GM18508 (cell line): ENCODE results near the gene NKRF.
"Not testable (repeated sequence)": the region's sequence is repeated elsewhere in the genome, so short reads cannot be mapped to it uniquely, and the experiment has no call there.

Experiments
- ATAC-seq: cut with Tn5 transposase; IDR thresholded peaks from one replicate; pipeline ENCODE4 v1.9.1; 2021; ENCODE audit warnings: moderate number of reproducible peaks; ENCODE audit not compliant: insufficient read depth, unreplicated experiment

NKRF gene

DNA sequence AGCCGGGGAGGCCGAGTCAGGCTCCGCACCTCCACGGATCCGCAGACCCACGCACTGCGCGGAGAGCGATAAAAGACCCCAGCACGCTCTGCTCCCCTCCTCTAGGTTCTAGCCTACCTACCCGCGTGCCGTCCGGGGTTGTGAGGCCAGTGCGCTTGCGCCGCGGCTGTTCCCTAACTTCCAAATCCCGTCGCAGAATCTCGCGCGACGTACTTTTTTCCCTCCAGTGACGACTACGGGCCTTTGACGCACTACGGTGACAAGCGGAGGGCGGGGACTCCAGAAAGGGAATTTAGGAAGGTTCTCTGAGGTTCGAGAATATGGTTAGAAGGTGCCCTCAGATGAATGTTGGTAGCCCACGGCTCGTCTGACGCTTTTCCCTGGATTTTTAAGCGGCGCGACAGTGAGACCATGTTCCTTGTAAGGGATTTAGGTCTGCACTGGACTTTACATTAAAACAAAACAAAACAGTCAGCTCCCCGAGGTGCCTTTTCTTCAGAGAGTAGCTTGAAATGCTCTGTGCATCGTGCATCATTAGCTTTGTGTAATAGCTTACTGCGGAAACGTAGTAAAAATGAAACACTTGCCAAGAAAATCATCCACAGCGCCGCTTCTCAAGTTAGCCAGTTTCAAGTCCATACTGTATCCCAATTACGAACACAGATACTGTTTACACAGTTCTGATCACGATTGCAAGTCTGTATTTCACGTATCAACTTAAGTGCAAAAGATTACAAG, at the start of gene NKRF:
Gene NKRF (minus strand): TSS at position 145 of the 738 bp plus-strand sequence.
- ATAC-seq = peak; percentile 43

- no peak for ATAC-seq
These were observed 48.9 kb upstream of the NKRF start for GRCh38 chrX:119655125-119655524.

DNA sequence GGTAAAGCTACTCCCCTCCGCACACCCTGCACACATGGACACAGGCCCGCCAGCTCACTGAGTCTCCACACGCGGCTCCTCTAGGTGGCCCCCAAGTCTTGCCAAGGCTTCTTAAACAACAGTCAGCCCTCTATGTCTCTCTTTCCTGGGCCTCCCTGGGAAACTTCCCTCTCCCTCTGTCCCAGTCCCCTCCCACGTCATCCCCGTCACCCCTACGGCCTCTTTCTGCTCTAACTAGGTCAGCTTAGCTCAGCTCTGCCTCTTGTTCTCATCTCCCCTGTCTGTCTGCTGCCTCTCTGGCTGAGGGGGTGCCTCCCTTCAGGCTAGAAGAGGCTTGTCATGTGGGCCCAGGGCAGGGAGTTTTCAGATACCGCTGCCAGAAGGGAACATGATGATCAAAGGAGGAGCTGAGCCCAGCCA, 47.9 kb upstream of the NKRF start:
- ATAC-seq = no peak

DNA sequence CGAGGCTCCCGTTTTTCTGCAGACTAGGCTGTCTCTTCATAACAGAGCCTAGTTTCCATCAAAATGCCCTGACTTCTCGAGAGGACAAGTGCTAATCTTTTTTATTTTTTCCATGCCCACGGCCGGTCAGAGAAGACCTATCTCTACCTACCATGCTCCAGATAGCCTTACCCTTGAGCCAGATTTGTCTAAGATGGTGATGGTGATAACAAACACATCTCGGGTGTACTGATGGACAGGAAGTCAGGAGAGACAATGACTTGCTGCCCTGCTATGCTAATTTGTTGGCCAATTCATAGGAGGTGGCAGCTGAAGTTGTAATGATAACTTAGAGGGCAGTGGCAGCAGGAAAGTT, 42.2 kb upstream of the NKRF start:
- ATAC-seq = peak; percentile 6

DNA sequence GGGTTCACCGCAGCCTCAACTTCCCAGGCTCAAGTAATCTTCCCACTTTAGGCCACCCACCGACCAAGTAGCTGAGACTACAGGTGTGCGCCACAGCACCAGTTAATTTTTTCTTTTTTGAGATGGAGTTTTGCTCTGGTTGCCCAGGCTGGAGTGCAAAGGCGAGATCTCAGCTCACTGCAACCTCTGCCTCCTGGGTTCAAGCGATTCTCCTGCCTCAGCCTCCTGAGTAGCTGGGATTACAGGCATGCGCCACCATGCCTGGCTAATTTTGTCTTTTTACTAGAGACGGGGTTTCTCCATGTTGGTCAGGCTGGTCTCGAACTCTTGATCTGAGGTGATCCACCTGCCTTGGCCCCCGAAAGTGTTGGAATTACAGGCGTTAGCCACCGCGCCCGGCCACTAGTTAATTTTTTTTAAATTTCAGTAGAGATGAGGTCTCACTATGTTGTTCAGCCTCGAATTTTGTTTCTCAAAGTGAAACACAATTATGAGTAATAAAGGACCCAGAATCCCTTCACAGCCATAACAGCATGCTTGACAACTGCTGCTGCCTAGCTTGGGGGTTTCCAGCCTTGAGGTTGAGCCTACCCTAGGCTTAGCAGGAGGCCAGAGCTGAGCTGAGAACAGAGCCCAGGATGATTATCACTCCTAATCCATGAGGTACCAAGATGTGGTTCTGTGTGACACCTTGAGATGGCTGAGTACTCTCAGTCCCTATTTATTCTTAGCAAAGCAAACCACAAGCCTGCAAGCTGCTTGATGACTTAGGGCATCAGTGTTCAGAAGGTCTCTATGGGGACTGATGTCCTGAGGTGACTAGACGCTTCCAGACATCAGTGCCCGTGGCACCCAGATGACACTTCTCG, 41.6 kb upstream of the NKRF start:
- peak; percentile 96 for ATAC-seq

DNA sequence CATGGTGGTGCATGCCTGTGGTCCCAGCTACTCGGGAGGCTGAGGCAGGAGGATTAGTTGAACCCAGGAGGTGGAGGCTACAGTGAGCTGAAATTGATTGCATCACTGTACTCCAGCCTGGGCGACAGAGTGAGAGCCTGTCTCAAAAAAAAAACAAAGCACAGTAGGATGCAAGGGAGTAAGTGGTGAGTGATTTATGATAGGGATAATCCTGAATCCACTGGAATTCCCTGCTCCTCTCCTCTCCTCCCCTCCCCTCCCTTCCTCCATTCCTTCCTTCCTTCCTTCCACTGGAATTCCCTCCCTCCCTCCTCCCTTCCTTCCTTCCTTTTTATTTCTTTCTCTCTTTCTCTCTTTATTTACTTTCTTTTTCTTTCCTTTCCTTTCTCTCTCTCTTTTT, 40.9 kb upstream of the NKRF start:
- ATAC-seq = no peak

DNA sequence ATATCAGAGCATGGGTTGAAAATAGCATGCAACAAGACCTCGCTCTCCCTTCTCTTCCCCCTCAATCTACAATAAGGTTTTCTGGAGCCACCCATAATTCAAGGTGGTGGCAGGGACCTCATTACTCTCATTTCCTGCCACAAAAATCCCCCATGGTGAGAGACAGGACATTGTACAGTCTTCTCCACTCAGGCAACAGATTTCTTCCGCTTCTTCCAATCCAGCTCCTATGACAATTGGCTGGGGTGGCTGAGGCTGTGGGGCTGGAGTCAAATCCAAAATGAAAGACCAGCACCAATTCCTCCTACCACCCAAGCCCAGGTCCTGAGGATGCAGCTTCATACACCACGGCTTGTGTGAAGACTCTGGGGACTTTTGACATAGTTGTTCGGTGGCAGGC, 40.3 kb upstream of the NKRF start:
- no peak for ATAC-seq

GRCh38 chrX:119643696-119644095, 37.5 kb upstream of the NKRF start:
- ATAC-seq = no peak

DNA sequence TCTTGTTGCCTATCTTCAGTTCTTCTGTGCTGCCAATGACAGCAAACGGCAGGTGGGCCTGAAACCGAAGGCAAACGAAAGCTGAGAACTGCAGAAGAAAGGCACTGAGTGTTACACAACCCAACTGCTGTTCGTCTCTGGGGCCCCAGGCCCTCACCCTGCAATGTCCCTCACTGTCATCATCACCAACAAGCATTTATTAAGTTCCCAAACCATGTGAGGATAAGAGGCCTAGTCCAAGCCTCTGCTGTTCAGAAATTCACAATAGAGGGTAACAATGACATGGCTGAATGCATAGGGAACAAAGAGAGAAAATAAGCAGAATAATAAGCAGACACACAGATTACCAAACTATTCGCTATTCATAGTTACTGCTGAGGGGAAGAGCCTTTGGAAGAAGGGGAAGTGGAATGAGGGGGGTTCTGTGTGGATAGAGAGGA, 34.5 kb upstream of the NKRF start:
- ATAC-seq = no peak

- peak; percentile 79 for ATAC-seq
These were observed 32.7 kb upstream of the NKRF start for GRCh38 chrX:119638725-119639471.

- ATAC-seq = not testable (repeated sequence)
These were observed 31.2 kb upstream of the NKRF start for GRCh38 chrX:119637421-119637820.

GRCh38 chrX:119636419-119636818, 30.2 kb upstream of the NKRF start:
- no peak for ATAC-seq

DNA sequence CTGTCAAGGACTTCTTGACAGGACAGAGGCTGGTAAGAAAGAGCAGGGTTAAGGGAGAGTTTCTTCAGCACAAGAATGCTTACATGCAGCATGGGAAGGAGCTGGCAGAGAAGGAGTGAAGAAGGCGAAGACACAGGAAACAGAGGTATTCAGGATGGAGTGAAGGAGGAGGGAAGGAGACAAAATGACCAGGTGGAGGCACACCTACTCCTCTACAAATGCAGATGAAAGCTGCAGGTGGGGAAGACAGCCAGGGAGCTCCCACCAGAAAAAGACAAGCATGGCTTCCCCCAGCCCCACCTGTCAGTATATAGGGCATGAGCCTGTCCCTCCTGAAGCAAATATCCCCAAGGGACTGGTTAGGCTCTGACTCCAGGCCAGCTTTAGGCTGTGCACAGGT, 29.6 kb upstream of the NKRF start:
- ATAC-seq = no peak

DNA sequence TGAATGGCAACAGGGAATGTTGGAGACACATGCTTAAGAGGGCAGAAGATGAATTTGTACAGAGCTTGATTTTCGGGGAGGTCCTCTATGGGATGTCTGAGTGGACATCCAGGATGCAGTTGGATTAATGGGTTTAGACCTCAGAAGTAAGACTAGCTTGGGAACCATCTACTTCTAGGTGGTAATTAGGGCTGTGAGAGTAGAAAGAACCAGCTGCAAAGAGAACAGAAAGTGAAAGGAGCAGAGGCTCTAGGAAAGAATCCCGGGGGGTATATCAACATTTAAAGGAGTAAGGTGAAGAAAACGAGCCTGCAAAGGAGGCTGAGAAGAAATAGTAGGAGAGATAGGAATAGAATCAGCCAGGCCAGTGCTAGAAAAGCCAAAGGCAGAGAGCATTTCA, 29.0 kb upstream of the NKRF start:
- no peak for ATAC-seq

GRCh38 chrX:119625843-119626242, 19.6 kb upstream of the NKRF start:
- no peak for ATAC-seq

- ATAC-seq = no peak
These were observed 18.9 kb upstream of the NKRF start for GRCh38 chrX:119624951-119625668.

DNA sequence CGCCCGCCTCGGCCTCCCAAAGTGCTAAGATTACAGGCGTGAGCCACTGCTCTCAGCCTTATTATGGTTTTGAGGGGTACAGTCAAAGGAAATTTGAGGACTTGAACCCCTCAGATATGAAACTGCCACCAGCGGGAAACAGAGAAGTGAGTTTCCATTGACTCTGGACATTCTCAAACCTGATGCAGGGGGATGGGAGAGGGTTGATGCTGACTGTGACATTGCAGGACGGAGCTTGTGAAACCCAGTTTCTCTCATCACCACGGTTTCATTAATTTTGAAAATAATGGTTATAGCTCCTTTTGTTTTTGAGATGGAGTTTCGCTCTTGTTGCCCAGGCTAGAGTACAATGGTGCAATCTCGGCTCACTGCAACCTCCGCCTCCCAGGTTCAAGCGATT, 18.2 kb upstream of the NKRF start:
- ATAC-seq = no peak

GRCh38 chrX:119622356-119623232, 16.4 kb upstream of the NKRF start:
- no peak for ATAC-seq

DNA sequence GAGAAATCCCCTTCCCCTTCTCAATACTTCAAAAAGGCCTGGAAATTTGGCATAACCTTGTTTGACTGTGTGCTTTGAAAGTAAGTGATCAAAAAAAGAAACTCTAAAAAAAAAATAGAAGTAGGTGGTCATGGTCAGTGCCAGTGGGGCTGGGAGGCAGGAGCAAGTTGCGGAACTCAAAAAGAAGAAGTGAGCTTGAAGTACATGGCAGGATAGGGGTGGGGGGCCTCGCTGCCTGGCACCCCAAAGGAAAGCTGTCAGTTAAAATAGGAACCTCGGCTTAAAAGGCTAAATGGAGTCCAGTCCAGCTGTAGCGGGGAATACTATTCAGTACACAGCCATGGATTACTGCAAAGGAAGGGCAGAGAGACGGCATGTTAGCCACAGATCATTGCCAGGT, 12.2 kb upstream of the NKRF start:
- ATAC-seq = no peak
